Measurements from ENCODE around the gene PITPNB. TPM values are rescaled to one million over a fixed set of nuclear protein-coding genes. Genes with fewer than 3 reads are reported as not detected.

The PITPNB gene
- total RNA-seq, 3 donors from 2014 or later, result 41.1 to 49.2 (median 47.5) TPM

- no peak overlapping the region for H3K4me3 ChIP-seq
- no peaks in the 10 kb centered on the region for H3K9me3 ChIP-seq
- H3K27me3 ChIP-seq, result peaks cover 0 to 2% of the 10 kb centered on the region in 2 donors
- no peak overlapping the region for H3K27ac ChIP-seq
- no peaks in the 10 kb centered on the region for H3K36me3 ChIP-seq
- intact Hi-C loops (cut with DNase I; ENCODE audit: low total_unique reads), result no loop called here
- TF ChIP-seq CTCF (IDR thresholded peaks at IDR 0.05) (no peak), POLR2AphosphoS5 (IDR thresholded peaks at IDR 0.05) (no peak), POLR2A (IDR thresholded peaks at IDR 0.05) (no peak)
- H3K4me1 ChIP-seq, result peaks cover 0 to 4% of the 10 kb centered on the region in 2 donors
- DNase-seq (ENCODE audit: low spot score in 2 of 2), result no peak
Observed at GRCh38 chr22:27805841-27806240, 113.2 kb downstream of the PITPNB start.

- no peak for TF ChIP-seq POLR2AphosphoS5 (IDR thresholded peaks at IDR 0.05)
- peak in 2 of 3 donors; percentile 23 to 55 for TF ChIP-seq CTCF (IDR thresholded peaks at IDR 0.05)
- TF ChIP-seq POLR2A (IDR thresholded peaks at IDR 0.05), result no peak
- Histone ChIP-seq H3K27ac (no peak overlapping the region), H3K4me3 (no peak overlapping the region), H3K36me3 (no peaks in the 10 kb centered on the region), H3K9me3 (no peaks in the 10 kb centered on the region), H3K4me1 (peaks cover 0 to 4% of the 10 kb centered on the region in 2 donors), H3K27me3 (peaks cover 0 to 12% of the 10 kb centered on the region in 2 donors)
- DNase-seq (ENCODE audit: low spot score in 2 of 2), result no peak
- intact Hi-C loops (cut with DNase I; ENCODE audit: low total_unique reads), result no loop called here
Observed at GRCh38 chr22:27804470-27805297, 114.4 kb downstream of the PITPNB start.

GRCh38 chr22:27803841-27804415 is 115.1 kb downstream of the PITPNB start:
- Histone ChIP-seq H3K4me3 (no peak overlapping the region), H3K36me3 (no peaks in the 10 kb centered on the region), H3K9me3 (no peaks in the 10 kb centered on the region), H3K27ac (no peak overlapping the region), H3K4me1 (peaks cover 0 to 5% of the 10 kb centered on the region in 2 donors), H3K27me3 (peaks cover 0 to 14% of the 10 kb centered on the region in 2 donors)
- intact Hi-C loops (cut with DNase I; ENCODE audit: low total_unique reads), result no loop called here
- TF ChIP-seq POLR2AphosphoS5 (IDR thresholded peaks at IDR 0.05) (no peak), CTCF (IDR thresholded peaks at IDR 0.05) (no peak), POLR2A (IDR thresholded peaks at IDR 0.05) (no peak)
- no peak for DNase-seq (ENCODE audit: low spot score in 2 of 2)

- H3K4me3 ChIP-seq, result peak overlapping the region; percentile 78 to 84 (median 82)
- peaks cover 0 to 22% of the 10 kb centered on the region in 2 donors for H3K27me3 ChIP-seq
- H3K36me3 ChIP-seq, result no peaks in the 10 kb centered on the region
- intact Hi-C loops (cut with DNase I; ENCODE audit: low total_unique reads), result no loop called here
- H3K9me3 ChIP-seq, result no peaks in the 10 kb centered on the region
- peaks cover 0 to 5% of the 10 kb centered on the region in 2 donors for H3K4me1 ChIP-seq
- H3K27ac ChIP-seq, result peak overlapping the region; percentile 32 to 67
- no peak for DNase-seq (ENCODE audit: low spot score in 2 of 2)
- TF ChIP-seq POLR2A (IDR thresholded peaks at IDR 0.05), result no peak
- no peak for TF ChIP-seq POLR2AphosphoS5 (IDR thresholded peaks at IDR 0.05)
- no peak for TF ChIP-seq CTCF (IDR thresholded peaks at IDR 0.05)
Observed at GRCh38 chr22:27802346-27803073, 116.5 kb downstream of the PITPNB start.

Other genes starting within 250 kb of the PITPNB start
- gene MN1, start 117.5 kb downstream of the PITPNB start, total RNA-seq, result 1 to 10 TPM; 2.0 to 4.7 (median 3.2) TPM

Measured in breast epithelium (tissue), 4 donors.